Measurements from ENCODE around the gene CHRNA1. TPM values are rescaled to one million over a fixed set of nuclear protein-coding genes. Genes with fewer than 3 reads are reported as not detected.

Gene CHRNA1
- total RNA-seq, 1 experiment from 2014 or later, result 1.8 TPM

GRCh38 chr2:174760845-174761473 is 3.3 kb downstream of the CHRNA1 start:
- no peaks in the 10 kb centered on the region for H3K9me2 ChIP-seq (replicated peaks; ENCODE audit: low read length)
- intact Hi-C loops (cut with micrococcal nuclease), result loop anchor here (5.0 kb wide), 1 partner anchor 1241 kb away; the partner anchor contains the start of gene LNPK
- H3K9me3 ChIP-seq (ENCODE audit: low read length), result no peaks in the 10 kb centered on the region
- no peak overlapping the region for H3K4me3 ChIP-seq (ENCODE audit: low read length)
- H3K9ac ChIP-seq (ENCODE audit: low read length), result no peak overlapping the region
- H3K36me3 ChIP-seq (ENCODE audit: low read depth, low read length), result no peaks in the 10 kb centered on the region
- H3K79me2 ChIP-seq (ENCODE audit: low read length), result no peaks in the 10 kb centered on the region
- BruUV-seq (replicated peaks), result no TSS peak
- no peaks in the 10 kb centered on the region for H3K27me3 ChIP-seq (ENCODE audit: low read length)
- no peak overlapping the region for H3K4me2 ChIP-seq (ENCODE audit: low read length)
- ATAC-seq (no peak), DNase-seq (no peak)
- POLR2A ChIA-PET (ENCODE audit: unreplicated experiment), result no interaction called here
- CTCF ChIA-PET, result interaction anchor here (0.5 to 1.0 kb wide), 2 partner anchors 10 to 20 kb away, joined by 3 read pairs; no protein-coding TSS in a partner anchor
- H2AFZ ChIP-seq (ENCODE audit: low read length), result no peak overlapping the region
- H3K27ac ChIP-seq (ENCODE audit: low read length), result no peak overlapping the region
- no peaks in the 10 kb centered on the region for H3F3A ChIP-seq (ENCODE audit: low read length, unreplicated experiment)
- H3K4me1 ChIP-seq (ENCODE audit: insufficient read depth, low read length), result peaks cover 30% of the 10 kb centered on the region
- TF ChIP-seq EZH2 (IDR thresholded peaks at IDR 0.05; ENCODE audit: low read length, unreplicated experiment) (no peak), EZH2phosphoT487 (IDR thresholded peaks at IDR 0.05; ENCODE audit: borderline replicate concordance, low read length) (no peak)
- TF ChIP-seq, protein P1, sequence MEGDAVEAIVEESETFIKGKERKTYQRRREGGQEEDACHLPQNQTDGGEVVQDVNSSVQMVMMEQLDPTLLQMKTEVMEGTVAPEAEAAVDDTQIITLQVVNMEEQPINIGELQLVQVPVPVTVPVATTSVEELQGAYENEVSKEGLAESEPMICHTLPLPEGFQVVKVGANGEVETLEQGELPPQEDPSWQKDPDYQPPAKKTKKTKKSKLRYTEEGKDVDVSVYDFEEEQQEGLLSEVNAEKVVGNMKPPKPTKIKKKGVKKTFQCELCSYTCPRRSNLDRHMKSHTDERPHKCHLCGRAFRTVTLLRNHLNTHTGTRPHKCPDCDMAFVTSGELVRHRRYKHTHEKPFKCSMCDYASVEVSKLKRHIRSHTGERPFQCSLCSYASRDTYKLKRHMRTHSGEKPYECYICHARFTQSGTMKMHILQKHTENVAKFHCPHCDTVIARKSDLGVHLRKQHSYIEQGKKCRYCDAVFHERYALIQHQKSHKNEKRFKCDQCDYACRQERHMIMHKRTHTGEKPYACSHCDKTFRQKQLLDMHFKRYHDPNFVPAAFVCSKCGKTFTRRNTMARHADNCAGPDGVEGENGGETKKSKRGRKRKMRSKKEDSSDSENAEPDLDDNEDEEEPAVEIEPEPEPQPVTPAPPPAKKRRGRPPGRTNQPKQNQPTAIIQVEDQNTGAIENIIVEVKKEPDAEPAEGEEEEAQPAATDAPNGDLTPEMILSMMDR (conservative IDR thresholded peaks at IDR 0.05; ENCODE audit: low read depth, low read length), result no peak
- H4K20me1 ChIP-seq (ENCODE audit: low read length), result no peaks in the 10 kb centered on the region

- Histone ChIP-seq H3K79me2 (ENCODE audit: low read length) (no peaks in the 10 kb centered on the region), H2AFZ (ENCODE audit: low read length) (no peak overlapping the region), H3K4me2 (ENCODE audit: low read length) (no peak overlapping the region), H3K27me3 (ENCODE audit: low read length) (no peaks in the 10 kb centered on the region), H3K4me3 (ENCODE audit: low read length) (no peak overlapping the region), H3K9me2 (replicated peaks; ENCODE audit: low read length) (no peaks in the 10 kb centered on the region), H3K27ac (ENCODE audit: low read length) (no peak overlapping the region), H4K20me1 (ENCODE audit: low read length) (no peaks in the 10 kb centered on the region), H3K4me1 (ENCODE audit: insufficient read depth, low read length) (peaks cover 22% of the 10 kb centered on the region), H3K9ac (ENCODE audit: low read length) (no peak overlapping the region), H3F3A (ENCODE audit: low read length, unreplicated experiment) (no peaks in the 10 kb centered on the region), H3K36me3 (ENCODE audit: low read depth, low read length) (no peaks in the 10 kb centered on the region), H3K9me3 (ENCODE audit: low read length) (no peaks in the 10 kb centered on the region)
- DNase-seq (no peak), ATAC-seq (no peak)
- ChIA-PET CTCF (no interaction called here), POLR2A (ENCODE audit: unreplicated experiment) (no interaction called here)
- intact Hi-C loops (cut with micrococcal nuclease), result loop anchor here (5.0 kb wide), 1 partner anchor 1243 kb away; the partner anchor contains the start of gene LNPK
- no TSS peak for BruUV-seq (replicated peaks)
- no peak for TF ChIP-seq EZH2 (IDR thresholded peaks at IDR 0.05; ENCODE audit: low read length, unreplicated experiment)
- no peak for TF ChIP-seq EZH2phosphoT487 (IDR thresholded peaks at IDR 0.05; ENCODE audit: borderline replicate concordance, low read length)
- TF ChIP-seq, protein P1 (conservative IDR thresholded peaks at IDR 0.05; ENCODE audit: low read depth, low read length), result no peak
Observed at GRCh38 chr2:174759381-174760065, 4.7 kb downstream of the CHRNA1 start.

DNA sequence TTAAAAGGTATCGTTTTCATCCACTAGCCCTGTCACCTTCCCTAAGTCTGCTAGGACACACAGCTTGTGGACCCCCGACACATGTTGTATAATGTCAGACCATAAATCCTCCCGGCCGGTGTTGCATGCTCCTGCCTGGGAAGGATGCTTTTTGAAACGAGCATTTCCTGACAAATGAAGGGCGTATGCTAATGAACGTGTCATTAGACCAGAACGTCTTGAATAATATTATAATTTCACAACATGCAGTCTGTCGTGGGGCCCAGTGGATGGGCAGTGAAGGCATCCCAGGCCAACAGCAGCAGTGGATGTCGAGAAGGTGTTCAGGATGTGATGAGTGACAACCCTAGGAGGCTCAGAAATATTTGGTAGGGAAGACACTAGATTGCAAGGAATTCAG is 7.5 kb downstream of the CHRNA1 start:
- H3K4me3 ChIP-seq (ENCODE audit: low read length), result no peak overlapping the region
- H3K9ac ChIP-seq (ENCODE audit: low read length), result no peak overlapping the region
- H4K20me1 ChIP-seq (ENCODE audit: low read length), result no peaks in the 10 kb centered on the region
- no peak overlapping the region for H3K27ac ChIP-seq (ENCODE audit: low read length)
- H3K79me2 ChIP-seq (ENCODE audit: low read length), result no peaks in the 10 kb centered on the region
- TF ChIP-seq EZH2phosphoT487 (IDR thresholded peaks at IDR 0.05; ENCODE audit: borderline replicate concordance, low read length) (no peak), EZH2 (IDR thresholded peaks at IDR 0.05; ENCODE audit: low read length, unreplicated experiment) (no peak)
- DNase-seq (no peak), ATAC-seq (no peak)
- BruUV-seq (replicated peaks), result no TSS peak
- POLR2A ChIA-PET (ENCODE audit: unreplicated experiment), result no interaction called here
- H3K36me3 ChIP-seq (ENCODE audit: low read depth, low read length), result no peaks in the 10 kb centered on the region
- H3K9me3 ChIP-seq (ENCODE audit: low read length), result no peaks in the 10 kb centered on the region
- CTCF ChIA-PET, result no interaction called here
- H2AFZ ChIP-seq (ENCODE audit: low read length), result no peak overlapping the region
- intact Hi-C loops (cut with micrococcal nuclease), result no loop called here
- H3K27me3 ChIP-seq (ENCODE audit: low read length), result no peaks in the 10 kb centered on the region
- no peak overlapping the region for H3K4me2 ChIP-seq (ENCODE audit: low read length)
- peaks cover 13% of the 10 kb centered on the region for H3K4me1 ChIP-seq (ENCODE audit: insufficient read depth, low read length)
- H3K9me2 ChIP-seq (replicated peaks; ENCODE audit: low read length), result no peaks in the 10 kb centered on the region
- no peaks in the 10 kb centered on the region for H3F3A ChIP-seq (ENCODE audit: low read length, unreplicated experiment)

Data from PC-3 (cell line).